SKM-1 (cell line): ENCODE data around the gene UBE2U.

Source experiments
- DNase-seq: peaks from one replicate; lab custom pipeline; 2025; ENCODE audit not compliant: unreplicated experiment; lab: John Stamatoyannopoulos, UW

Gene UBE2U

GRCh38 chr1:64290420-64290819 is 87.0 kb downstream of the UBE2U start:
- DNase-seq, result no peak

- no peak for DNase-seq
Measured at GRCh38 chr1:64291931-64292330, 88.5 kb downstream of the UBE2U start.

GRCh38 chr1:64292399-64292798 is 89.0 kb downstream of the UBE2U start:
- no peak for DNase-seq

GRCh38 chr1:64293820-64294219 is 90.4 kb downstream of the UBE2U start:
- DNase-seq, result no peak

GRCh38 chr1:64295136-64295535 is 91.7 kb downstream of the UBE2U start:
- no peak for DNase-seq

GRCh38 chr1:64295561-64295960 is 92.1 kb downstream of the UBE2U start:
- no peak for DNase-seq

GRCh38 chr1:64296459-64296858 is 93.0 kb downstream of the UBE2U start:
- no peak for DNase-seq

GRCh38 chr1:64302194-64302593 is 98.8 kb downstream of the UBE2U start:
- no peak for DNase-seq

GRCh38 chr1:64302971-64303370 is 99.5 kb downstream of the UBE2U start:
- no peak for DNase-seq

- no peak for DNase-seq
Measured at GRCh38 chr1:64304823-64305222, 101.4 kb downstream of the UBE2U start.

GRCh38 chr1:64308866-64309265 is 105.4 kb downstream of the UBE2U start:
- DNase-seq, result no peak

GRCh38 chr1:64309431-64309831 is 106.0 kb downstream of the UBE2U start:
- DNase-seq, result no peak

GRCh38 chr1:64310760-64311159 is 107.3 kb downstream of the UBE2U start:
- no peak for DNase-seq

GRCh38 chr1:64312431-64312830 is 109.0 kb downstream of the UBE2U start:
- no peak for DNase-seq

- DNase-seq, result no peak
Measured at GRCh38 chr1:64315402-64315801, 112.0 kb downstream of the UBE2U start.
